Testis (tissue), 3 donors: ENCODE data around the gene TBX4. TPM values are rescaled to one million over a fixed set of nuclear protein-coding genes. Genes with fewer than 3 reads are reported as not detected.

Source experiments
- DNase-seq: peaks from one replicate; pipeline ENCODE4 v3.0.0-alpha.2; 2019
- H3K27ac ChIP-seq, 2 donors: fragments of 200-600 bp; sonication (generic); one replicate each; pipeline ENCODE4 v1.5.1; 2019
- H3K27me3 ChIP-seq: fragments of 200-600 bp; sonication (generic); one replicate; pipeline ENCODE4 v1.5.1; 2019
- H3K36me3 ChIP-seq: fragments of 200-600 bp; sonication (generic); one replicate; pipeline ENCODE4 v1.5.1; 2017; ENCODE audit warnings: low read depth; ENCODE audit errors: missing control alignments
- H3K4me1 ChIP-seq: fragments of 200-600 bp; sonication (generic); one replicate; pipeline ENCODE4 v1.5.1; 2019
- H3K4me3 ChIP-seq, 2 donors: fragments of 200-600 bp; sonication (generic); one replicate each; pipeline ENCODE4 v1.5.1; 2017 to 2019
- H3K9me3 ChIP-seq: fragments of 200-600 bp; sonication (generic); one replicate; pipeline ENCODE4 v1.5.1; 2017
- CTCF ChIP-seq, 3 experiments: fragments of 450-650 bp in 2 of 3; fragments of 200-600 bp in 1 of 3; sonication (generic) in 1 of 3; IDR thresholded peaks; one replicate each; pipeline ENCODE4 v1.5.1; 2016 to 2019; ENCODE audit warnings: antibody characterized with exemption in 3 of 3, mild to moderate bottlenecking in 2 of 3, moderate library complexity in 1 of 3
- POLR2A ChIP-seq: fragments of 450-650 bp; IDR thresholded peaks from one replicate; pipeline ENCODE4 v1.6.1; 2017; ENCODE audit warnings: antibody characterized with exemption, mild to moderate bottlenecking, moderate library complexity
- WGBS, 2 donors: methylation state at CpG; one replicate each; pipeline ENCODE4 v1.1.5; 2018; 5-methylcytosine and 5-hydroxymethylcytosine counted together
- intact Hi-C: fragments of 100-400 bp; cut with DNase I; formaldehyde crosslinking; loops from one replicate; pipeline ENCODE4 v1.15.1; 2023; ENCODE audit warnings: low total_unique reads
- polyA plus RNA-seq: library from polyadenylated mRNA; stranded (reverse); fragments of 350-450 nt; fragmentation: Illumina TruSeq; extraction: RNeasy Lipid Tissue Mini Kit (QIAGEN cat#74804); gene quantifications from one replicate; pipeline ENCODE4 v1.2.3, GENCODE V29; 2014; ENCODE audit warnings: low read depth, low replicate concordance; ENCODE audit not compliant: insufficient read depth
- total RNA-seq, 2 donors: library from RNA; depleted of rRNA; stranded (reverse); fragments of >200 nt; gene quantifications; one replicate each; pipeline ENCODE4 v1.2.3, GENCODE V29; 2016

The TBX4 gene
- total and polyA plus RNA-seq, 3 donors from 2014 or later = 1.5 to 3.2 (median 1.7) TPM

GRCh38 chr17:61411261-61412142 is 40.7 kb upstream of the TBX4 start:
- Histone ChIP-seq H3K9me3 (no peaks in the 10 kb centered on the region), H3K4me1 (peaks cover 19% of the 10 kb centered on the region), H3K27me3 (no peaks in the 10 kb centered on the region), H3K36me3 (no peaks in the 10 kb centered on the region), H3K27ac (peak overlapping the region; percentile 88 to 95), H3K4me3 (peak overlapping the region; percentile 59 to 64)
- intact Hi-C loops = no loop called here
- no peak for TF ChIP-seq CTCF (IDR thresholded peaks at IDR 0.05)
- no peak for TF ChIP-seq POLR2A
- no peak for DNase-seq
- 1% methylated on average over 18 to 64 of the region's 75 CpGs for WGBS, 2 donors

- Histone ChIP-seq H3K9me3 (no peaks in the 10 kb centered on the region), H3K27me3 (no peaks in the 10 kb centered on the region), H3K4me3 (peak overlapping the region; percentile 59 to 64), H3K27ac (peak overlapping the region; percentile 88 to 95), H3K36me3 (no peaks in the 10 kb centered on the region), H3K4me1 (peaks cover 20% of the 10 kb centered on the region)
- 1% methylated on average over 32 of the region's 69 CpGs; no CpG with 5 or more reads in 1 of the 2 donors for WGBS, 2 donors
- peak; percentile 84 for DNase-seq
- intact Hi-C loops = no loop called here
- TF ChIP-seq CTCF (IDR thresholded peaks at IDR 0.05) (peak; percentile 96 to 98 (median 97)), POLR2A (no peak)
Observed at GRCh38 chr17:61412143-61412859, 39.9 kb upstream of the TBX4 start.

- Histone ChIP-seq H3K4me1 (peaks cover 13% of the 10 kb centered on the region), H3K27me3 (no peaks in the 10 kb centered on the region), H3K27ac (peak overlapping the region; percentile 88 to 95), H3K4me3 (peak overlapping the region; percentile 59 to 64), H3K9me3 (no peaks in the 10 kb centered on the region), H3K36me3 (no peaks in the 10 kb centered on the region)
- no peak for DNase-seq
- intact Hi-C loops = no loop called here
- WGBS, 2 donors = 8 to 18% methylated on average over 5 to 30 of the region's 38 CpGs
- no peak for TF ChIP-seq POLR2A
- no peak for TF ChIP-seq CTCF (IDR thresholded peaks at IDR 0.05)
Observed at GRCh38 chr17:61412860-61413660, 39.2 kb upstream of the TBX4 start.

GRCh38 chr17:61413661-61414126 is 38.5 kb upstream of the TBX4 start:
- intact Hi-C loops = no loop called here
- peak overlapping the region in 1 of 2 donors; percentile 95 for H3K27ac ChIP-seq
- TF ChIP-seq CTCF (IDR thresholded peaks at IDR 0.05) (no peak), POLR2A (no peak)
- H3K9me3 ChIP-seq = no peaks in the 10 kb centered on the region
- H3K4me3 ChIP-seq = no peak overlapping the region
- WGBS, 2 donors = 79 to 81% methylated on average over 8 of the region's 8 CpGs
- DNase-seq = no peak
- H3K36me3 ChIP-seq = no peaks in the 10 kb centered on the region
- H3K27me3 ChIP-seq = no peaks in the 10 kb centered on the region
- H3K4me1 ChIP-seq = peaks cover 10% of the 10 kb centered on the region
